LNCaP clone FGC (cell line): ENCODE results near the gene GALNT18.

Experiments
- DNase-seq: peaks from one replicate; pipeline ENCODE4 v3.0.0-alpha.2; 2011; ENCODE audit warnings: low read depth
- H3K4me3 ChIP-seq: 2 replicates; pipeline ENCODE4 v1.5.1; 2011; ENCODE audit warnings: mild to moderate bottlenecking, low read depth, low read length, control low read depth
- TF ChIP-seq, protein P1 (sequence below): IDR thresholded peaks from 2 replicates; pipeline ENCODE4 v1.5.1; 2012; ENCODE audit warnings: mild to moderate bottlenecking; ENCODE audit not compliant: control insufficient read depth, insufficient read depth; ENCODE audit errors: extremely low read depth

The GALNT18 gene

DNA sequence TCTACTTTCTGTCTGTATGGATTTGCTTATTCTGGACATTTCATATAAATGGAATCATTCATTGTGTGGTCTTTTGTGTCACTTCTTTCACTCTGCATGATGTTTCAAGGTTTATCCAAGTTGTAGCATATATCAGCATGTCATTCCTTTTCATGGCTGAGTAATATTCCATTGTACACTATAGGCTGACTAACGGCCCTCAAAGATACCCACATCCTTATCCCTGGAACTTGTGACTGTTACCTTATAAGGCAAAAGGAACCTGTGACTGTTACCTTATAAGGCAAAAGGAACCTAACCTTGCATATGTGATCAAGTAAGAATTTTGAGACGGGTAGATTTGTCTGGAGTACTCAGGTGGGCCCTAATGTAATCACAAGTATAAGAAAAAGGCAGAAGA lies 380.5 kb downstream of the GALNT18 start:
- no peak for DNase-seq
- TF ChIP-seq, protein P1, sequence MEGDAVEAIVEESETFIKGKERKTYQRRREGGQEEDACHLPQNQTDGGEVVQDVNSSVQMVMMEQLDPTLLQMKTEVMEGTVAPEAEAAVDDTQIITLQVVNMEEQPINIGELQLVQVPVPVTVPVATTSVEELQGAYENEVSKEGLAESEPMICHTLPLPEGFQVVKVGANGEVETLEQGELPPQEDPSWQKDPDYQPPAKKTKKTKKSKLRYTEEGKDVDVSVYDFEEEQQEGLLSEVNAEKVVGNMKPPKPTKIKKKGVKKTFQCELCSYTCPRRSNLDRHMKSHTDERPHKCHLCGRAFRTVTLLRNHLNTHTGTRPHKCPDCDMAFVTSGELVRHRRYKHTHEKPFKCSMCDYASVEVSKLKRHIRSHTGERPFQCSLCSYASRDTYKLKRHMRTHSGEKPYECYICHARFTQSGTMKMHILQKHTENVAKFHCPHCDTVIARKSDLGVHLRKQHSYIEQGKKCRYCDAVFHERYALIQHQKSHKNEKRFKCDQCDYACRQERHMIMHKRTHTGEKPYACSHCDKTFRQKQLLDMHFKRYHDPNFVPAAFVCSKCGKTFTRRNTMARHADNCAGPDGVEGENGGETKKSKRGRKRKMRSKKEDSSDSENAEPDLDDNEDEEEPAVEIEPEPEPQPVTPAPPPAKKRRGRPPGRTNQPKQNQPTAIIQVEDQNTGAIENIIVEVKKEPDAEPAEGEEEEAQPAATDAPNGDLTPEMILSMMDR: no peak
- no peak overlapping the region for H3K4me3 ChIP-seq

DNA sequence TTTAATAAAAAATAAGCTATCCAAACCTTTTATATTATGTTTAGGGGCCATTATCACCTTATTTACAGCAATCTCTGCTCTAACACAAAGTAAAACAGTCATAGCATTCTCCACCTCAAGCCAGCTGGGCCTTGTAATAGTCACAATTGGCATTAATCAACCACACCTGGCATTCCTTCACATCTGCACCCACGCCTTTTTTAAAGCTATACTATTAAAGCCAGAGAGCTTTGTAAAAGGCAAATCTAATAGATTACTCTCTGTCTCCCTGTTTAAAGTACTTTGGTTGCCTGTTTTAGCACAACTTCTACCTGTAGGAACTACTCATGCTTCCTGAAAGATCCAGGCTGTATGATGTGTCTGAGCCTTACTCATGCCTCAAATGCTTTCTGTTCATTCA lies 381.8 kb downstream of the GALNT18 start:
- TF ChIP-seq, protein P1: no peak
- DNase-seq: no peak
- no peak overlapping the region for H3K4me3 ChIP-seq

DNA sequence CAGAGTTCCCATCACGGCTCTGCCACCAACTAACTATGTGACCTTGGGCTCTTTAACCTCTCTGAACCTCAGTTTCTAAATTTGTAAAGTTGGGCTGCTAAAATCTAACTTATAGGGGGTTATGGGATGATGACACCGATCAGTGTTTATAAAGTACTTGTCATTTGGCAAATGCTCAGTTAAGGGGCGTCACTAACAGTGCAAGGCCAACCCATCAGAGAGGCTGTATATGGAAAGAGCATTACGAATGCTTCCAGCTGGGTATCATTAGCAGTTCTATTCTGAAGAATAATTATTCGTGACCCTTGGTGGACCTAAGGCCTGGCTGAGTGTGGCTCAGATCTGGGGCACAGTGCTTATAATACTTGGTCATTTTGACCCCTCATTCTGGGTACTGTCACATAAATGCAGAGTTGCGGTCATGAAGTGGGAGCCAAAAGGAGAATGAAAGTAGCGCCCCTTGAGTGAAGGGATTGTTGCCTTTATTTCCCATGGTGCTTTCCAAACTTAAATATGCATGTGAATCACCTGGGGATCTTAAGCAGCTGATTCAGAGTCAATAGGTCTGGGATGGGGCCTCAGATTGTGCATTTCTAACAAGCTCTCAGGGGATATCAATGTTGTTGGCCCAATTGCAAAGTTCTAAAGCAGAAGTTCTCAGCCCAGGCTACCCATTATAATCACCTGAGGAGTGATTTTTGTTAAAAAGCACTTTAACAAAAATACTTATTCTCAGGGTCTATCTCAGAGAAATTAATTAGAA lies 384.6 kb downstream of the GALNT18 start:
- no peak for DNase-seq
- no peak overlapping the region for H3K4me3 ChIP-seq
- TF ChIP-seq, protein P1: no peak

DNA sequence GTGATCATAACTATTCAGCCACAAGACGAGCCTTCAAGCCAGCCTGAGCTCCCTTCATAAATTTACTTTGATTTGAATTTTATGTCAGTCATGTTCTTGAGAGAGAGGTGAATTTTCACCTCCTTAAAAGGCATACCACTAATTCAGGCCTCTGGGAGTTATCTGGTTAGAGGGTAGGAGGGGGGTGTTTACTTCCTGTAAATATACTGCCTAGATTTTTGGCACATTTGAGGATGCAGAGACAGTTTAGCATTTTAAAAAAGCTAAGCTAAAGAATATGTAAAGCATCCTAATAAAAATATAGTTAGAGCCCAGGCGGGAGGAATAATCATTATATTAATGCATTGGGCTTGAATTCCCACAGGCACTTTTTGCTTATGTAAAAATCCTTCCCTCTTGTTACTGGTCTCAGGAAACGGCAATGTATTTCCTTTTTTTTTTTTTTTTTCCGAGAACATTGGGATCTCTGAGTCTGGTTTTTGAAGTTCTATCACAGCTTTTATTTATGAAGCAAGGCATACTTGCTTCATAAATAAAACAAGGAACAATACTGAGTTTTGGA lies 385.2 kb downstream of the GALNT18 start:
- TF ChIP-seq, protein P1: no peak
- H3K4me3 ChIP-seq: no peak overlapping the region
- DNase-seq: no peak

DNA sequence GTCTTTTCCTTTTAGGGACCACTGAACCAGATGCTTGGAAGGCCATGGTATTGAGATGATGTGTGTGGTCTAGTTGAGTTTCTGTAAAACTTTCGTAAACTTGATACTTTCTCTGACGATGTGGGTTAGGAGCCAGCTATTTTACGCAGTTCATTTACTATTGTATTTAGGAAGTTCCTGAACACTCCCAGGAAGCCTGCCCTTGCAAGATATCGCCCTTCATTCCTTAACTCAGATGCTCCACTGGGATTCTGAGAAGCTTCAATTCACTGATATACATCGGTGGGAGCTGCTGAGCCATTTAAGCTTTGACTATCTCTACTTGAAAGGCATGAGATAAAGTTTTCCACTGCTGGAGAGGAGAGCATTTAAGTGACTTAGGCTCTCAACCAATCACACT lies 390.0 kb downstream of the GALNT18 start:
- TF ChIP-seq, protein P1: no peak
- H3K4me3 ChIP-seq: no peak overlapping the region

DNA sequence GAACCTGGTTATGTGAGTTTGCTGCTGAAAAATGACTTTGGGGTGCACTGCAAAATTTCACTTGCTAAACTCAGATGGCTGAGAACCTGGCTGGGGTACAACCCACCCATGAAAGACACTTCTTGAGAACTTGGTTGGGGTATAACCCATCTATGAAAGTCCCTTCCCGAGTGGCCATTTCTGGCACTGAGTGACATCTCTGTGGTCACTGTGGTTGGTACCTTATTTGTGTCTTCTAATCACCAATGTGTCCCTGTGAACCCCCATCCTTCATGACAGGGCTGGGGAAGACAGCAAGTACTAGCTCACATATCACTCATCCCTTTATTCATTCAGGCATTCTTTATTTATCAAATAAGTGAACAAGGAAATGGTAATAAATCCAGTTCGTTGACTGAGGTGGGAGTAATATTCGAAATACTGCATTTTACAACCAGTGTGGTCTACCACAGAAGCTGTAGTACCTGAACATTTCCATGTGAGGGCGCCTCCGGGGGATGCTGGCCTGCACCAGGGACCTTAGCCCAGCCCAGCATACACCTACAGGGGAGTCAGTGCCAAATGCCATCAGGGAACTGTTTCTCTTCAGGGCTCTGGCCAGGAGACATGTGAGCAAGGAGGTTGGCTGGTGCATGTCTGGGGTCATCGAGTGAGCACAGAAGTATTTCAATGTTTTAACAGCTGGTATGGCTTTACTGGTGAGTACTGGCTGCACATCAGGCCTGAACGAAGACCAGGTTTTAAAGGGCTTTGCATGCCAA lies 390.8 kb downstream of the GALNT18 start:
- H3K4me3 ChIP-seq: no peak overlapping the region
- TF ChIP-seq, protein P1: peak; percentile 33; the same call in 1 of the 2 replicates
- peak; percentile 10 for DNase-seq

More for the DNA sequence above, 390.0 kb downstream of the GALNT18 start:
- DNase-seq: no peak
